HG02885 (cell line): ENCODE measurements around the gene HOXB6.

Source experiments
- ATAC-seq: cut with Tn5 transposase; IDR thresholded peaks from one replicate; pipeline ENCODE4 v1.9.1; 2021; ENCODE audit warnings: mild to moderate bottlenecking; ENCODE audit not compliant: unreplicated experiment, poor library complexity

Gene HOXB6

DNA sequence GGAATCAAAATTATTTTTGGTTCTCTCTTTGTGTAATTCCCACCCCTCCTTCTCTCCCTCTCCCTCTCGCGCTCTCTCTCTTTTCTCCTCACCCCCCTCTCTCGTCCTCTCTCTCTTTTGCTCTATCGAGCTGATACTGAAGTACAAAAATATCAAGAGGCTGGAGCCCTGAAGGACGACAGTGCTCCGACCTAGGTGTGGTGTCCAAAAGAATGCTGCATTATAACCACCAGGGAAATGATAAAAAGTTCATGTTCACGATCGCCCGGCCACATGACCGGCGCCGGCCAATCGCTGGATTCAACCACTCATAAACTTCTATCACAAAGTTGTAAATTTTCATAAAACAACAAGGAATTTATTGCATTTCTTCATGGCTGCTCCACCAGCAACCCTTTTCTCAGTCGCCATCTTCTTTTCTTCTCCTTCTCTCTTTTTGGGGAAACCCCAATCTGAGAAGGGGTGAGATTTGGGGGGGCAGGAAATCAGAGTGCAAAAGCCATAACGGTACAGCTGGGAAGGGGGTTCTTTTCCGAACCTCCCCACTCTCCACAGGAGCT is at the start of gene HOXB6:
Gene HOXB6 (minus strand): TSS at position 217 of the 560 bp plus-strand sequence. CDS start 6,836 bp downstream, outside the sequence.
- no peak for ATAC-seq

DNA sequence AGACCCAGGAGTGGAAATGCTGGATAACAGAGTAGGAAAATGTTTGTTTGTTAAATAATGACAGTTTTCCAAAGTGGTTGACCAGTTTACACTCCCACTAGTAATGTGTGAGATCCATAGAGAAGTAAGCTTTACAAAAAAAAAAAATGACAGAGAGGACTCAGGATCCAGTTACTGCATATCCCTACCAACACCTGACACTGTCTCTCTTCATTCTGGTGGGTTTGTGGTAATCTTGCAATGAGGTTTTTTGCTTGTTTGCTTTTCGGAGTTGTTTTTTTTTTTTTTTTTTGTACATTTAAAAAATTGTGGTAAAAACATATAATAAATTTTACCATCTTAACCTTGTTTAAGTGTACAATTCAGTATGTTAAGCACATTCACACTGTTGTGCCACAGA is 45.0 kb upstream of the HOXB6 start:
- ATAC-seq = no peak

GRCh38 chr17:48647963-48648245 is 43.1 kb upstream of the HOXB6 start:
- no peak for ATAC-seq

DNA sequence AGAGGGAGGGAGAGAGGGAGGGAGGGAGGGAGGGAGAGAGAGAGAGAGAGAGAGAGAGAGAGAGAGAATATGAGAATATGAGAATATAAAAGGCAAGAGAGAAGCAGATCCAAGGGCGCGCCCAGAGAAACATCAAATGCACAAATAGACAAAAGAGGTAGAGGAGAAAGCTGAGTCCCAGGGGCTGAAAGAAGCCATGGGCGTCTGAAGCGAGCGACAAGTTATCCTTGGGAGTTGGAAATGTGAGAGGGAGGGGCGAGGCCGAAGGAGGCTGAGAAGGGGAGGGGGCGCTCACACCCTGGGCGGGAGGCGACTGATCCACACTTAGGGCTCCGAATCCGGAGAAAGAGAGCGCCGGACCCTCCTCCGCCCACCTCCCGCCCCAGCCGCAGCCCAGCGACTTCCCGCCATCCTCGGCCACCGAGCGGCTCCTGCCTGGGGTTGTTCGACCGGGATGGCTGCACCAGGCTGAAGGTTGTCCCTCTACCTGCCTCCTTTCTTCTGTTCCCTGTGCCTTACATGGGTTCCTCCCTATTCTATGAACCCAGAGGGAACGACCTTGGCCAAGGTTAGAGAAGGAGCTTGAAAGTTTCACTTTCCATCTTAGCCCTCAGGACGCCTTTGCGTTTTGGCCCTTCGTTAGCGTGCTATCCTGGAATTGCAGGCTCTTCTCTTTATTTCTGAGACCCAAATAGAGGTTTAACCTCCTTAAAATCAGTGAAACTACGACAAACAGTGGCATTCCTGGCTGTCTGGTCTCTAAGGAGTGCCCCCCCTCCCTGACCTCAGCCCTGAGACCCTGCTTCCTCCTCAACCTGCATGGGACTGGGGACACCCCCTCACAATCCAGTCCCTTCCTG is 42.5 kb upstream of the HOXB6 start:
- ATAC-seq = no peak

DNA sequence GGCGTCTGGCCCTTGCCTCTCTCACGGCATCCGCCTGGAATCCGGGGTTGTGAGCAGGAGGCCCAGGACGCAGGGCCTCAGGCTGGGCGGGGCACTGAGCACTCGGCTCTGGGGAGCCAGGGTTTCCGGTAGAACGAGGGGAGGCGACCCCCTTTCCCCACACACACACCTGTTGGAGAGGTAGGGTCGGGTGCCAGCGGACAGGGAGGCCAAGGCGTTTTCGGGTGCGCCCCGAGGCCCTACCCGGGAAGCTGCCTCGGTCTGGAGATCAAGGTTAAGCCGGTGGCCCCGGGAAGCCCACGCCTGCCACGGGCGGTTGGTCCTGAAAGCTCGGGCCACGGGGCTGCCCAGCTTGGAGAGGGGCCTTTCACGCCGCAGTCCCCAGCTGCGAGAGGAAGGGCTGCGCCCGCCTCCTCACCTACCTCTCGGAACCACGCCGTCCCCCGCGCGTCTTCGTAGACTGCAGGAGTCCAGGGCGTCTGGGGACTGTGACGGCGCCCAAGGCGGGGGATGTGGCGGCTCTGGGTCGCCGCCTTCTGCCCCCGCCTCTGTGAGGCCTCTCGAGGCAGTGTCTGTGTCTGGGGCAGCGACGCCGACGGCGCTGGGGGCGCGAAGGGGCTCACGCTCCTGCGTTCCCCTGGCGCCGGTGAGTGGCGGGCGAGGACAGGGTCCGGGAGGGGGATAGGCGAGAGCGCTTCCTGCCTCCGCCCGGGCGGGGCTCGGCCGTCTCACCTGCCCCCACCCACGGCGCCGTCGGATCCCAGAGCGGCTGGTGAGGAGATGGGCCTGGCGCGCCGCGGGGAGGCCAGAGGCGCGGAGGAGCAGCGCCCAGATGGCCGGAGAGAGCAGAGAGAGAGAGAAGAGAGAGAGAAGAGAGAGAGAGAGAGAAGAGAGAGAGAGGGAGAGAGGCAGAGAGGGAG is 41.7 kb upstream of the HOXB6 start:
- ATAC-seq = no peak

- ATAC-seq = no peak
Observed at GRCh38 chr17:48645639-48646182, 40.9 kb upstream of the HOXB6 start.

- no peak for ATAC-seq
Observed at GRCh38 chr17:48644910-48645557, 40.2 kb upstream of the HOXB6 start.

DNA sequence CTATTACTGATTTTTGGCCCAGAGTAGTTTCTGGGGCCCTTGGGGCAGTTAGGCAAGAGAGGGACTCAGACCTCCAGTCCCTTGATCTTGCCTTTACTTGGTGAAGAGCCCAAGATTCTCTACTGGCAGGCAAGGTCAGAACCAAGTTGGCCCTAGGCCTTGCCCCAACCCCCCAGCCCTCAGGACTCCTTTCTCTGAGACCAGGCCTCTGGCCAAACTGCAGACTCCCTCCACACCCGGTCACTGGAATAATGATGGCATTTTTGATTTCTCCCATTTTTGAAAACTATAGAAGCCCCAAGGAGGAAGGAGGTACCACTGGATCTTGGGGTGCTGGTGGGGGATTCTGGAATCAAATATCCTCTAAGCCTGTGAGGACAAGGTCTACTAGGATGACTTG is 39.4 kb upstream of the HOXB6 start:
- no peak for ATAC-seq

DNA sequence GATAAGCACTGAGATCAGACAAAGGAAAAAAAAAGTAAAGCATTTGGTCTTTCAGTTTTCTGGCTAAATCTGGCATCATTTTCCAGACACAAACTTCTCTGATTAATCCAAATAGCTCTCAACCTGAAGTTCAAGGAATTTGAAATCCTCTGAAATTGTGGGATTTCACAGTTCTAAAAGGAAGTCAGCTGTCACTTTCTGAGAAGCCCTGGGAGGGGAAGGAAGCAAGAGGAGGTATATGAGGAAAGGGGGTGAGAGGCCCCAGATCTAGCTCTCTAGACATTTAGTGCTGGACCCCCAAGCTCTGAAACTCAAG is 38.9 kb upstream of the HOXB6 start:
- ATAC-seq = no peak

GRCh38 chr17:48642843-48643696 is 38.3 kb upstream of the HOXB6 start:
- no peak for ATAC-seq

GRCh38 chr17:48642059-48642842 is 37.5 kb upstream of the HOXB6 start:
- ATAC-seq = no peak

GRCh38 chr17:48641541-48642058 is 36.8 kb upstream of the HOXB6 start:
- ATAC-seq = no peak

- ATAC-seq = no peak
Observed at GRCh38 chr17:48640858-48641180, 36.0 kb upstream of the HOXB6 start.

DNA sequence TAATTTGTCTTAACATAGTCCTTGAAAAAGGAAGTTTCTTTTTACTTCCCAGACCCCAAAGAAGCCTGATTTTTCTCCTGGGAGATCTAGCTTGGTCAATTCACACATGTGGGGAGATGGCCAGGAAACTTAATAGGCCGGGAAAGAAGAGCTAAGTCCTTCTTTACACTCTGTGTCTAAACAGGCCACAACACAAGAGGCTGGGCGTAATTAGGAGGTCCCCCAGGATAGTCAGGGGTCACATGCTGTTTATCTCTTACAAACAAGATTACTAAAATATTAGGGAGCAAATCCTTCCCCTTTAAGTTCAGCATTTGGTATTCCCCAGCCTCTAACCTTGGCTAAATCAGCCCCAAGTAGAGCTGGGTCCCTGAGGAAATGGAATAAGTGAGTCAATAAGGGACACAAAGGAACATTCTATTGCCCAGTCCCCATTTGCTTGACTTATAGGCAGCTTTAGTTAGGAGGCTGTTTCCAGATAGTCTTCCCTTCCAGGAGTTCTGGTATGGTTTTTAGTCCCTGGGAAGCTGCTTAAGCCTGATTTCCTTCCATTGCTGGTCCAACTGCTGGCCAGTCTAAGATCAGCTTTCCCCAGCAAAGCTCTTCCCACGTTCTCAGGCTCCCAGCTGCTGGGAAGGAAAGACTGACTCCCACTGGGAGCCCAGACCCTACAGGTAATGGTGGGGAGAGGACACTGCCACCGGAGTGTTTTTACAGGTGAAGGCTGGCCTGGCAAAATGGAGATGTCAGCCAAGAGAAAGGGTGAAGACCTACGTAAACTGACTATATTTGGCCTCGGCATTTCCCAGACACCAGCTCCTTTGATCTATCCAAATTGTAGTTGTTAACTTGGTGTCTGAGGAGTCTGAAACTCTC is 35.4 kb upstream of the HOXB6 start:
- ATAC-seq = no peak

DNA sequence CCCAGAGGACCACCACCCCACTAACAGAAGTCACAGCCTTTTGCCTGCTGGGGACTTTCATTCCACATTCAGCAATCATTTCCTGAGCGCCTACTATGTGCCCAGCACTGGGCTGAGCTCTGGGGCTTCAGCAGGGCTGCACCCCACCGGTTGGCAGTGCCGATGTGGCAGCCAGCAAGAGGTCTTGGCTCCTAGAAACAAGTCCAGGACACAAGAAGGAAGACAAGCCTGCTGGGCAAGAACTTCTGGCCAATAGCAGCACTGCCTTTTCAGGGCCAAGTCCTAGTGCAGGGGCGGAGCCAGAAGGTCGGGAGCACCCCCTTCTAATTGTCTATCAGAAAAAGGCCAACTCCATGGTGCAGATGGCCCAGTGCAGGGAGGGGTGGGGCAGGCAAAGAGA is 34.4 kb upstream of the HOXB6 start:
- ATAC-seq = no peak

DNA sequence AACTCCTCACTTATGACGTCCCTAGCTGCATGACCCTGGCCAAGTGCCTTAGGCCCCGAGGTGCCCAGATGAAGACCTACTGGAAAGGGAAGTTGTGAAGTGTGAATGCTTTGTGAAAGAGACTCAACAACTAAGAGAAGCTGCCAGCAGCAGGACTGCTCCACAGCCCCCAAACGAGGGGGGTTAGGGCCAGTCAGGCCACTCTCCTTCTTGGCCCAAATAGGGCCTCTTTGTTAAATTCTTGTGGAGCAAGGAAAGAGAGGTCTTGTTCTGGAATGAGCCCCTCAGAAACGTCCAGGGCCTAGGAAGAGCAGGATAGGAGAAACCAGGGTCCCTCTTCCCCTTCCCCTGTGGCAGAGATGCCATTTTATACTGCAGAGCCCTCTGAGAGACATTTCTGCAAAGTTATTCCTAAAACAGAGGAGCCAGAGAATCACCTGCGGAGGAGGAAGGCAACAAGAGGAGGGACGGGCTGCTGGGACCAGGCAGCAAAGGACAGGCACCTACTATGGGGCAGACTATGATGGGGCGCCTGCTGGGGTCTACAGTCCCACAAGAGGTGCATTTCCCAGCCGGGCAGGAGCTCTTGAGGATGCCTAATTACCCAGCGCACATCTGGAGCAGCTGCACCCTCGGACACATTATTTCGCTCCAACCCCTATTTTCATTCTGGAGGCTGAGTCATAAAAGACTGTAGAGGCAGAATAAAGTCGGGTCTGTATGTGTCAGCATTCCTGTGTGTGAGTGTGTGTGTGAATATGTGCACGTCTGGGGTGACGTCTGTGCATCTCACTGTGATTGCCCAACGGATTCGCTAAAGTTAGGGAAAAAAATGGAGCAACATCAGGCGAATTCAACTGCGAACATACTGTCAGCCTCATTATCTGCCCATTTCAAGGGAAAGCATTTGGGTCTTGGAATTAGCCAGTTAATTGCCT is 32.8 kb upstream of the HOXB6 start:
- ATAC-seq = no peak
